ENCODE data around the gene FUT9. TPM values are rescaled to one million over a fixed set of nuclear protein-coding genes. Genes with fewer than 3 reads are reported as not detected.
A peak's percentile ranks its signal among the peaks of the same experiment; 100 is the strongest.

Gene FUT9
- total and polyA plus RNA-seq, 2 experiments from 2014 or later, result 2.1 to 6.8 TPM

DNA sequence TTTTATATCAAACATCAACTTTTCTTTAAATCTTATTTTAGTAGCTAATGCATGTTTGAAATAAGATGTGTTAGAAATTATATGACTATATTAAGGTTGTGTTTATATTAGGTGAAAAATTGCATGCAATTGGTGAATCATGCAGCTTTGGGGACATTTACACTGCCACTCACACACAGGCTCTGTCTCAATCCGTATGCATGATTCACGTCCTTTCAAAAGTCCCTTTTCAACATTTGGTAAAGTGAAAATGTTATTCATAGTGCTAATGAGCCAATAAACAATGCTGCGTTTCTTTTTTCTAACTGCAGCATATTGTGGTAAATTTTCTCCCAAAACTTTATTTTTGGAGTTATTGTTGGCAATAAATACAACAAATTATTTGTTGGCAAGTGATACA, 198.0 kb downstream of the FUT9 start:
- H3K79me2 ChIP-seq (replicated peaks; ENCODE audit: insufficient read depth), result no peaks in the 10 kb centered on the region
- no peaks in the 10 kb centered on the region for H3F3A ChIP-seq (replicated peaks; ENCODE audit: low read depth)
- H3K27ac ChIP-seq (ENCODE audit: low read depth), result no peak overlapping the region
- H3K4me1 Mint-ChIP-seq, result peaks cover 30% of the 10 kb centered on the region
- H3K4me1 ChIP-seq (ENCODE audit: insufficient read depth), result peaks cover 13% of the 10 kb centered on the region
- H3K9me3 Mint-ChIP-seq, result no peaks in the 10 kb centered on the region
- H3K27me3 ChIP-seq (ENCODE audit: insufficient read depth), result no peaks in the 10 kb centered on the region
- H4K20me1 ChIP-seq (replicated peaks; ENCODE audit: insufficient read depth), result no peaks in the 10 kb centered on the region
- no peaks in the 10 kb centered on the region for H3K9me2 ChIP-seq (ENCODE audit: insufficient read depth)
- H3K27me3 Mint-ChIP-seq (ENCODE audit: insufficient read depth, low read depth, poor library complexity), result no peaks in the 10 kb centered on the region
- no peak overlapping the region for H3K4me3 Mint-ChIP-seq
- no peaks in the 10 kb centered on the region for H3K36me3 Mint-ChIP-seq (ENCODE audit: low read depth)
- H3K4me3 ChIP-seq, result no peak overlapping the region
- no peaks in the 10 kb centered on the region for H3K36me3 ChIP-seq (ENCODE audit: insufficient read depth)
- H3K27ac Mint-ChIP-seq, result no peak overlapping the region
- H2AFZ ChIP-seq, result no peak overlapping the region
- no peak overlapping the region for H3K4me2 ChIP-seq
- ATAC-seq, result no peak
- TF ChIP-seq ZNF331 (CRISPR knock-in tag; IDR thresholded peaks at IDR 0.05; ENCODE audit: low read depth), result no peak
- no peak for DNase-seq (ENCODE audit: low spot score)

DNA sequence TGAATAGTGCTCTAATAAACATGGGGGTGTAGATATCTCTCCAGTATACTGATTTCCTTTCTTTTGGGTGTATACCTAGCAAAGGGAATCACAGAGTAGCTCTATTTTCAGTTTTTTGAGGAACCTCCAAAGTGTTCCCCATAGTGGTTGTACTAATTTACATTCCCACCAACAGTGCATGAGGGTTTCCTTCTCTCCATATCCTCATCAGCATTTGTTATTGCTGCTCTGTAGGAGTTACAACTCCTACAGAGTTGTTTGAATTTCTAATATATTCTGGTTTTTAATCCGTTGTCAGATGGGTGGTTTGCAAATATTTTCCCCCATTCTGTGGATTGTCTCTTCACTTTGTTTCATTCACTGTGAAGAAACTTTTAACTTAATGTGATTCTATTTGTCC, 207.9 kb downstream of the FUT9 start:
- no peak for DNase-seq (ENCODE audit: low spot score)
- Histone ChIP-seq H3K4me3 (no peak overlapping the region), H3K4me1 (ENCODE audit: insufficient read depth) (peaks cover 18% of the 10 kb centered on the region), H3K9me2 (ENCODE audit: insufficient read depth) (no peaks in the 10 kb centered on the region), H3K36me3 (ENCODE audit: insufficient read depth) (no peaks in the 10 kb centered on the region), H3K79me2 (replicated peaks; ENCODE audit: insufficient read depth) (no peaks in the 10 kb centered on the region), H3F3A (replicated peaks; ENCODE audit: low read depth) (no peaks in the 10 kb centered on the region), H3K27ac (ENCODE audit: low read depth) (no peak overlapping the region), H3K27me3 (ENCODE audit: insufficient read depth) (no peaks in the 10 kb centered on the region), H2AFZ (no peak overlapping the region), H4K20me1 (replicated peaks; ENCODE audit: insufficient read depth) (no peaks in the 10 kb centered on the region), H3K4me2 (peak overlapping the region; percentile 57)
- Mint-ChIP-seq H3K27me3 (ENCODE audit: insufficient read depth, low read depth, poor library complexity) (no peaks in the 10 kb centered on the region), H3K36me3 (ENCODE audit: low read depth) (no peaks in the 10 kb centered on the region; the same call in 2 of the 3 replicates), H3K9me3 (peaks cover 6% of the 10 kb centered on the region; the same call in 2 of the 3 replicates), H3K4me3 (no peak overlapping the region; the same call in 2 of the 3 replicates), H3K27ac (no peak overlapping the region), H3K4me1 (peaks cover 24% of the 10 kb centered on the region)
- TF ChIP-seq, protein P1, sequence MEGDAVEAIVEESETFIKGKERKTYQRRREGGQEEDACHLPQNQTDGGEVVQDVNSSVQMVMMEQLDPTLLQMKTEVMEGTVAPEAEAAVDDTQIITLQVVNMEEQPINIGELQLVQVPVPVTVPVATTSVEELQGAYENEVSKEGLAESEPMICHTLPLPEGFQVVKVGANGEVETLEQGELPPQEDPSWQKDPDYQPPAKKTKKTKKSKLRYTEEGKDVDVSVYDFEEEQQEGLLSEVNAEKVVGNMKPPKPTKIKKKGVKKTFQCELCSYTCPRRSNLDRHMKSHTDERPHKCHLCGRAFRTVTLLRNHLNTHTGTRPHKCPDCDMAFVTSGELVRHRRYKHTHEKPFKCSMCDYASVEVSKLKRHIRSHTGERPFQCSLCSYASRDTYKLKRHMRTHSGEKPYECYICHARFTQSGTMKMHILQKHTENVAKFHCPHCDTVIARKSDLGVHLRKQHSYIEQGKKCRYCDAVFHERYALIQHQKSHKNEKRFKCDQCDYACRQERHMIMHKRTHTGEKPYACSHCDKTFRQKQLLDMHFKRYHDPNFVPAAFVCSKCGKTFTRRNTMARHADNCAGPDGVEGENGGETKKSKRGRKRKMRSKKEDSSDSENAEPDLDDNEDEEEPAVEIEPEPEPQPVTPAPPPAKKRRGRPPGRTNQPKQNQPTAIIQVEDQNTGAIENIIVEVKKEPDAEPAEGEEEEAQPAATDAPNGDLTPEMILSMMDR (conservative IDR thresholded peaks at IDR 0.05; ENCODE audit: low read depth in 2 of 2), result no peak
- TF ChIP-seq CREB1 (CRISPR knock-in tag; IDR thresholded peaks at IDR 0.05; ENCODE audit: low read depth), result no peak
- TF ChIP-seq ZNF331 (CRISPR knock-in tag; IDR thresholded peaks at IDR 0.05; ENCODE audit: low read depth), result no peak
- no peak for TF ChIP-seq STAT1 (IDR thresholded peaks at IDR 0.05; ENCODE audit: unreplicated experiment)
- TF ChIP-seq, protein P2, sequence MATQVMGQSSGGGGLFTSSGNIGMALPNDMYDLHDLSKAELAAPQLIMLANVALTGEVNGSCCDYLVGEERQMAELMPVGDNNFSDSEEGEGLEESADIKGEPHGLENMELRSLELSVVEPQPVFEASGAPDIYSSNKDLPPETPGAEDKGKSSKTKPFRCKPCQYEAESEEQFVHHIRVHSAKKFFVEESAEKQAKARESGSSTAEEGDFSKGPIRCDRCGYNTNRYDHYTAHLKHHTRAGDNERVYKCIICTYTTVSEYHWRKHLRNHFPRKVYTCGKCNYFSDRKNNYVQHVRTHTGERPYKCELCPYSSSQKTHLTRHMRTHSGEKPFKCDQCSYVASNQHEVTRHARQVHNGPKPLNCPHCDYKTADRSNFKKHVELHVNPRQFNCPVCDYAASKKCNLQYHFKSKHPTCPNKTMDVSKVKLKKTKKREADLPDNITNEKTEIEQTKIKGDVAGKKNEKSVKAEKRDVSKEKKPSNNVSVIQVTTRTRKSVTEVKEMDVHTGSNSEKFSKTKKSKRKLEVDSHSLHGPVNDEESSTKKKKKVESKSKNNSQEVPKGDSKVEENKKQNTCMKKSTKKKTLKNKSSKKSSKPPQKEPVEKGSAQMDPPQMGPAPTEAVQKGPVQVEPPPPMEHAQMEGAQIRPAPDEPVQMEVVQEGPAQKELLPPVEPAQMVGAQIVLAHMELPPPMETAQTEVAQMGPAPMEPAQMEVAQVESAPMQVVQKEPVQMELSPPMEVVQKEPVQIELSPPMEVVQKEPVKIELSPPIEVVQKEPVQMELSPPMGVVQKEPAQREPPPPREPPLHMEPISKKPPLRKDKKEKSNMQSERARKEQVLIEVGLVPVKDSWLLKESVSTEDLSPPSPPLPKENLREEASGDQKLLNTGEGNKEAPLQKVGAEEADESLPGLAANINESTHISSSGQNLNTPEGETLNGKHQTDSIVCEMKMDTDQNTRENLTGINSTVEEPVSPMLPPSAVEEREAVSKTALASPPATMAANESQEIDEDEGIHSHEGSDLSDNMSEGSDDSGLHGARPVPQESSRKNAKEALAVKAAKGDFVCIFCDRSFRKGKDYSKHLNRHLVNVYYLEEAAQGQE (IDR thresholded peaks at IDR 0.05; ENCODE audit: unreplicated experiment), result no peak
- no peak for TF ChIP-seq EZH2phosphoT487 (IDR thresholded peaks at IDR 0.05; ENCODE audit: unreplicated experiment)
- no peak for TF ChIP-seq POLR2AphosphoS5 (IDR thresholded peaks at IDR 0.05; ENCODE audit: low read depth)
- no peak for TF ChIP-seq ZNF114 (CRISPR knock-in tag; IDR thresholded peaks at IDR 0.05)
- TF ChIP-seq NANOG (IDR thresholded peaks at IDR 0.05; ENCODE audit: borderline replicate concordance), result no peak
- ATAC-seq, result peak; percentile 58; the same call in 2 of the 3 replicates

Measured in GM23338 (cell line).